ENCODE results near the gene DCAF12.

GRCh38 chr9:34084562-34084961 lies 41.9 kb downstream of the DCAF12 start:
- TF ChIP-seq CTCF (IDR thresholded peaks at IDR 0.05) (no peak), POLR2A (IDR thresholded peaks at IDR 0.05) (no peak), POLR2AphosphoS5 (IDR thresholded peaks at IDR 0.05) (no peak)
